Left lung (tissue), 10 donors: ENCODE data around the gene RALB. TPM values are rescaled to one million over a fixed set of nuclear protein-coding genes. Genes with fewer than 3 reads are reported as not detected.

Experiments used
- ATAC-seq: fragments of 200-7000 bp; cut with Tn5 transposase; one replicate; pipeline ENCODE4 v1.9.1; 2020; ENCODE audit warnings: moderate library complexity
- DNase-seq, 4 donors: peaks; one replicate each; pipeline ENCODE4 v3.0.0-alpha.2; 2013 to 2020
- H3K27ac ChIP-seq, 2 donors: fragments of 200-600 bp; sonication (generic) in 1 of 2; one replicate each; pipeline versions ENCODE4 v1.5.0 to v1.8.0; 2020 to 2021
- H3K27me3 ChIP-seq, 2 donors: fragments of 200-600 bp; sonication (generic) in 1 of 2; one replicate each; pipeline versions ENCODE4 v1.5.0 to v1.8.0; 2020 to 2021
- H3K36me3 ChIP-seq, 2 donors: fragments of 200-600 bp; sonication (generic) in 1 of 2; one replicate each; pipeline versions ENCODE4 v1.5.0 to v1.8.0; 2020 to 2021
- H3K4me1 ChIP-seq, 2 donors: fragments of 200-600 bp; one replicate each; pipeline ENCODE4 v1.8.0; 2021
- H3K4me3 ChIP-seq, 2 donors: fragments of 200-600 bp; sonication (generic) in 1 of 2; one replicate each; pipeline versions ENCODE4 v1.5.0 to v1.8.0; 2020 to 2021; ENCODE audit warnings: mild to moderate bottlenecking in 1 of 2
- H3K9me3 ChIP-seq, 2 donors: fragments of 200-600 bp; sonication (generic) in 1 of 2; one replicate each; pipeline versions ENCODE4 v1.5.0 to v1.8.0; 2020 to 2021
- intact Hi-C, 2 donors: fragments of 100-400 bp; cut with DNase I; formaldehyde crosslinking; loops; one replicate each; pipeline versions ENCODE4 v1.11.2 to v1.14.2; 2022
- polyA plus RNA-seq, 6 donors: library from polyadenylated mRNA; unstranded; fragments of 120-200 nt; gene quantifications; one replicate each; pipeline ENCODE4 v1.2.1, GENCODE V29; 2013; ENCODE audit not compliant: insufficient read length in 6 of 6
- total RNA-seq, 2 donors: library from RNA; stranded (reverse); fragmentation: NEBNext Ultra II Directional; extraction: Animal tissue kit (Norgen Biotek cat#: 25700); gene quantifications; one replicate each; pipeline ENCODE4 v1.2.1, GENCODE V29; 2021
- TF ChIP-seq, protein P1 (sequence below), 2 donors: fragments of 200-600 bp; sonication (generic) in 1 of 2; IDR thresholded peaks; one replicate each; pipeline versions ENCODE4 v1.5.0 to v1.8.0; 2021; ENCODE audit warnings: antibody characterized with exemption in 2 of 2
- donor health status: DM: no; HTN: yes; CAD: no.
- donor health status: DM: no; HTN: no; CAD: no.

The RALB gene
- total and polyA plus RNA-seq, 8 donors = 50.5 to 143 (median 112) TPM

- Histone ChIP-seq H3K9me3 (no peaks in the 10 kb centered on the region), H3K4me3 (no peak overlapping the region), H3K27me3 (peaks cover 0 to 28% of the 10 kb centered on the region in 2 donors), H3K36me3 (no peaks in the 10 kb centered on the region), H3K27ac (no peak overlapping the region), H3K4me1 (peaks cover 0 to 21% of the 10 kb centered on the region in 2 donors)
- intact Hi-C loops = no loop called here
- no peak for ATAC-seq
- no peak for DNase-seq
- TF ChIP-seq, protein P1, sequence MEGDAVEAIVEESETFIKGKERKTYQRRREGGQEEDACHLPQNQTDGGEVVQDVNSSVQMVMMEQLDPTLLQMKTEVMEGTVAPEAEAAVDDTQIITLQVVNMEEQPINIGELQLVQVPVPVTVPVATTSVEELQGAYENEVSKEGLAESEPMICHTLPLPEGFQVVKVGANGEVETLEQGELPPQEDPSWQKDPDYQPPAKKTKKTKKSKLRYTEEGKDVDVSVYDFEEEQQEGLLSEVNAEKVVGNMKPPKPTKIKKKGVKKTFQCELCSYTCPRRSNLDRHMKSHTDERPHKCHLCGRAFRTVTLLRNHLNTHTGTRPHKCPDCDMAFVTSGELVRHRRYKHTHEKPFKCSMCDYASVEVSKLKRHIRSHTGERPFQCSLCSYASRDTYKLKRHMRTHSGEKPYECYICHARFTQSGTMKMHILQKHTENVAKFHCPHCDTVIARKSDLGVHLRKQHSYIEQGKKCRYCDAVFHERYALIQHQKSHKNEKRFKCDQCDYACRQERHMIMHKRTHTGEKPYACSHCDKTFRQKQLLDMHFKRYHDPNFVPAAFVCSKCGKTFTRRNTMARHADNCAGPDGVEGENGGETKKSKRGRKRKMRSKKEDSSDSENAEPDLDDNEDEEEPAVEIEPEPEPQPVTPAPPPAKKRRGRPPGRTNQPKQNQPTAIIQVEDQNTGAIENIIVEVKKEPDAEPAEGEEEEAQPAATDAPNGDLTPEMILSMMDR (IDR thresholded peaks at IDR 0.05) = no peak
Observed at GRCh38 chr2:120336749-120337148, 84.1 kb downstream of the RALB start.

- H3K36me3 ChIP-seq = no peaks in the 10 kb centered on the region
- H3K4me1 ChIP-seq = peaks cover under 1 to 33% of the 10 kb centered on the region in 2 donors
- intact Hi-C loops = no loop called here
- DNase-seq (no peak), ATAC-seq (no peak)
- peak overlapping the region in 1 of 2 donors; percentile 71 for H3K27ac ChIP-seq
- peaks cover 9 to 41% of the 10 kb centered on the region in 2 donors for H3K27me3 ChIP-seq
- H3K9me3 ChIP-seq = no peaks in the 10 kb centered on the region
- TF ChIP-seq, protein P1 (IDR thresholded peaks at IDR 0.05) = no peak
- H3K4me3 ChIP-seq = no peak overlapping the region
Observed at GRCh38 chr2:120338015-120338414, 85.4 kb downstream of the RALB start.

GRCh38 chr2:120341977-120342376, 89.3 kb downstream of the RALB start:
- Histone ChIP-seq H3K4me3 (no peak overlapping the region), H3K4me1 (peaks cover 19 to 70% of the 10 kb centered on the region in 2 donors), H3K9me3 (no peaks in the 10 kb centered on the region), H3K27ac (no peak overlapping the region), H3K36me3 (no peaks in the 10 kb centered on the region), H3K27me3 (peaks cover 41 to 79% of the 10 kb centered on the region in 2 donors)
- TF ChIP-seq, protein P1 (IDR thresholded peaks at IDR 0.05) = no peak
- no peak for ATAC-seq
- intact Hi-C loops = loop anchor here in 1 of 2 donors (5.0 kb wide), 1 partner anchor 335 kb away; no protein-coding TSS in a partner anchor
- peak in 1 of 4 donors; percentile 24 for DNase-seq

DNA sequence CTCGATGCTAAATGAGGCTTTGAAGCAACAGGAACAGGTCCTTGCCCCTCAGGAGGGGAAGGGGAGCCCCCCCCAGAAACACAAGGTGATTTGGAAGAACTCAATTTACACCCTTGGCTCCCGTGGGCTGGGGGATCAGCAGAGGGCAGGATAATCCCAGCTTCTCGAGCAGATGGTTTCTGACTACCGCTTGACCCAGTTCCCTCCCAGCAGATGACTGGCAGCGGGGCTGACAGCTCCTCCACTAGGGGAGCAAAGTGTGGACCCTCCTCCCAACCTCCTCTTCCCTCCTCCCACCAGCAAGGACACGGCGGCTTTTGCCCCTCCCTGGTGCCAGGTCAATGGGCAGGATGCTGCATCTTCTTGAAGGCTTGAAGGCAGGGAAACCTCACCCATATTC, 89.8 kb downstream of the RALB start:
- Histone ChIP-seq H3K9me3 (no peaks in the 10 kb centered on the region), H3K4me1 (peaks cover 19 to 72% of the 10 kb centered on the region in 2 donors), H3K4me3 (no peak overlapping the region), H3K27me3 (peaks cover 45 to 84% of the 10 kb centered on the region in 2 donors), H3K36me3 (no peaks in the 10 kb centered on the region), H3K27ac (no peak overlapping the region)
- ATAC-seq = no peak
- peak in 1 of 4 donors; percentile 46 for DNase-seq
- TF ChIP-seq, protein P1 (IDR thresholded peaks at IDR 0.05) = no peak
- intact Hi-C loops = loop anchor here in 1 of 2 donors (5.0 kb wide), 1 partner anchor 335 kb away; no protein-coding TSS in a partner anchor

DNA sequence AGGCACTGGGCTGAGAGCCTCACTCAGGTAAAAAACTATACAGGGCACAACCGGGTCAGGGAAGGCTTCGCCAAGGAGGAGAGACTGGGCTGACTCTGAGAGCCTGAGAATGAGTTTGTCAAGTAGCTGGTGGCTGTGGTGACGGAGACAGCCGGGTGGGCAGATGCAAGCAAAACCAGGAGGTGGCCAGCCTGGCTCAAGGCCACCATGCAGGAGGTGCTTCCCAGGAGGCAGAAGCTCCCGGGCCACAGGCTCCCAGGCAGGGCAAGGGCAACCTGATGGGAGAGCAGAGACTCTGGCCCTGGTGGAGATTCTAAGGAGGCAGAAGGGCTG, 90.4 kb downstream of the RALB start:
- Histone ChIP-seq H3K36me3 (no peaks in the 10 kb centered on the region), H3K9me3 (no peaks in the 10 kb centered on the region), H3K4me1 (peaks cover 19 to 73% of the 10 kb centered on the region in 2 donors), H3K27ac (no peak overlapping the region), H3K27me3 (peaks cover 49 to 90% of the 10 kb centered on the region in 2 donors), H3K4me3 (no peak overlapping the region)
- ATAC-seq = no peak
- TF ChIP-seq, protein P1 (IDR thresholded peaks at IDR 0.05) = no peak
- no peak for DNase-seq
- intact Hi-C loops = loop anchor here in 1 of 2 donors (5.0 kb wide), 1 partner anchor 334 kb away; no protein-coding TSS in a partner anchor
